Bronchial epithelial cell (primary cell): ENCODE results near the gene TK1. TPM values are rescaled to one million over a fixed set of nuclear protein-coding genes. Genes with fewer than 3 reads are reported as not detected.

Source experiments
- DNase-seq: peaks from one replicate; pipeline ENCODE4 v3.0.0-alpha.2; 2010; ENCODE audit warnings: low read depth
- FAIRE-seq: peaks from 2 replicates; lab custom pipeline; 2011; peaks lifted over from hg19 to GRCh38; lab: Jason Lieb, UNC
- H3K27me3 ChIP-seq: 2 replicates; pipeline ENCODE4 v1.5.1; 2011; ENCODE audit warnings: low read length; ENCODE audit not compliant: control insufficient read depth, insufficient read depth
- H3K36me3 ChIP-seq: 2 replicates; pipeline ENCODE4 v1.5.1; 2011; ENCODE audit warnings: low read length; ENCODE audit not compliant: control insufficient read depth, insufficient read depth
- H3K4me3 ChIP-seq: 2 replicates; pipeline ENCODE4 v1.5.1; 2011; ENCODE audit warnings: mild to moderate bottlenecking, low read depth, low read length, control low read depth
- CTCF ChIP-seq: IDR thresholded peaks from 2 replicates; pipeline ENCODE4 v1.5.1; 2011; ENCODE audit warnings: mild to moderate bottlenecking, moderate library complexity, low read length, control low read depth, inconsistent platforms; ENCODE audit not compliant: insufficient read depth, severe bottlenecking
- total RNA-seq: library from RNA; depleted of rRNA; stranded (reverse); fragments of >200 nt; gene quantifications from 2 replicates; pipeline ENCODE4 v1.2.1, GENCODE V29; 2014

TK1 gene
- total RNA-seq, 1 donor from 2014 or later, result 0.79 TPM

GRCh38 chr17:78128551-78129350, 58.1 kb downstream of the TK1 start, which contains the start of gene TMC6:
Gene TMC6 (minus strand): TSS chr17:78128755. CDS start chr17:78126832, 1,923 bp downstream.
- Histone ChIP-seq H3K4me3 (peak within 1 kb of the TSS; percentile 78), H3K27me3 (no peaks in the 10 kb centered on the region), H3K36me3 (peaks cover 7% of the 10 kb centered on the region)
- no peak for TF ChIP-seq CTCF
- FAIRE-seq (no peak), DNase-seq (no peak)

GRCh38 chr17:78127888-78128550, 58.8 kb downstream of the TK1 start:
- Histone ChIP-seq H3K36me3 (peaks cover 7% of the 10 kb centered on the region), H3K4me3 (peak overlapping the region; percentile 78), H3K27me3 (no peaks in the 10 kb centered on the region)
- no peak for FAIRE-seq
- TF ChIP-seq CTCF, result no peak
- no peak for DNase-seq

GRCh38 chr17:78127239-78127887, 59.5 kb downstream of the TK1 start:
- peaks cover 7% of the 10 kb centered on the region for H3K36me3 ChIP-seq
- no peak for TF ChIP-seq CTCF
- FAIRE-seq (no peak), DNase-seq (no peak)
- no peaks in the 10 kb centered on the region for H3K27me3 ChIP-seq
- H3K4me3 ChIP-seq, result peak overlapping the region; percentile 78

GRCh38 chr17:78126895-78127238, 60.0 kb downstream of the TK1 start:
- TF ChIP-seq CTCF, result no peak
- H3K4me3 ChIP-seq, result peak overlapping the region; percentile 78
- FAIRE-seq (no peak), DNase-seq (no peak)
- no peaks in the 10 kb centered on the region for H3K27me3 ChIP-seq
- peaks cover 9% of the 10 kb centered on the region for H3K36me3 ChIP-seq

GRCh38 chr17:78125976-78126894, 60.6 kb downstream of the TK1 start:
- no peaks in the 10 kb centered on the region for H3K27me3 ChIP-seq
- FAIRE-seq (no peak), DNase-seq (no peak)
- H3K4me3 ChIP-seq, result no peak overlapping the region
- H3K36me3 ChIP-seq, result peaks cover 9% of the 10 kb centered on the region
- TF ChIP-seq CTCF, result no peak
